ENCODE data around the gene TTPAL.

TTPAL gene

DNA sequence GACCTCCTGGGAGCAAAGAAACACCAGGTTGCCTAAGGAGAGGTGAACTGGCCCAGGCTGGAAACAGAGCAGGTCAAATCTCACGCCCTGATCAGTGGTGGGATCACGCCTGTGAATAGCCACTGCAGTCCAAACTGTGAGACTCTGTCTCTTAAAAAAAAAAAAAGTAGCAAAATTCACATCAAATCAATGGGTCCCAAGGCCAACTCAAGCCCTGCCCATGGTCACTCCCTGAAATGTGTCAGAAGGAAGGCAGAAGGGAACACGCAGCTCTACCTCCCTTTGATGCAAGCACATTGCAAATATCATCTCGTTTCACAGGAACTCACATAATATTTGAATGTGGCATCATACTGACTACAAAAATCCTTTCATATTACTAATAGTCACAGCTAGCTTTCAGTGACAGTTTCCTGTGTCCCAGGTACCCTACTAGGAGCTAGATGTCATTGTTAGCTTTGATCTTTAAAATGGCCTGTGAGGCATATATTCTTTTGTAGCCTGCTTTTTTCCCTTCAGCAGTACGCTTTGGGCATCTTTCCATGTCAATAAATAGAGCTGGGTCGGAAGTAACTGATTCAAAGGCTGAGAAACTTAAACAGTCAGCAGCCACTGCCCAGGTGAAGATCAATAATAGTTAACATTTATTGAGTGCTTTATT, 14.4 kb upstream of the TTPAL start:
- no peaks in the 10 kb centered on the region for H3K79me2 ChIP-seq
- no peaks in the 10 kb centered on the region for H3K36me3 ChIP-seq (ENCODE audit: control insufficient read depth, insufficient read depth, low read length)
- no peak overlapping the region for H2AFZ ChIP-seq
- H3K27me3 ChIP-seq (ENCODE audit: control insufficient read depth, insufficient read depth, low read length): no peaks in the 10 kb centered on the region
- TF ChIP-seq, protein P1, sequence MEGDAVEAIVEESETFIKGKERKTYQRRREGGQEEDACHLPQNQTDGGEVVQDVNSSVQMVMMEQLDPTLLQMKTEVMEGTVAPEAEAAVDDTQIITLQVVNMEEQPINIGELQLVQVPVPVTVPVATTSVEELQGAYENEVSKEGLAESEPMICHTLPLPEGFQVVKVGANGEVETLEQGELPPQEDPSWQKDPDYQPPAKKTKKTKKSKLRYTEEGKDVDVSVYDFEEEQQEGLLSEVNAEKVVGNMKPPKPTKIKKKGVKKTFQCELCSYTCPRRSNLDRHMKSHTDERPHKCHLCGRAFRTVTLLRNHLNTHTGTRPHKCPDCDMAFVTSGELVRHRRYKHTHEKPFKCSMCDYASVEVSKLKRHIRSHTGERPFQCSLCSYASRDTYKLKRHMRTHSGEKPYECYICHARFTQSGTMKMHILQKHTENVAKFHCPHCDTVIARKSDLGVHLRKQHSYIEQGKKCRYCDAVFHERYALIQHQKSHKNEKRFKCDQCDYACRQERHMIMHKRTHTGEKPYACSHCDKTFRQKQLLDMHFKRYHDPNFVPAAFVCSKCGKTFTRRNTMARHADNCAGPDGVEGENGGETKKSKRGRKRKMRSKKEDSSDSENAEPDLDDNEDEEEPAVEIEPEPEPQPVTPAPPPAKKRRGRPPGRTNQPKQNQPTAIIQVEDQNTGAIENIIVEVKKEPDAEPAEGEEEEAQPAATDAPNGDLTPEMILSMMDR (IDR thresholded peaks at IDR 0.05): no peak
- no peaks in the 10 kb centered on the region for H3K9me3 ChIP-seq (ENCODE audit: control insufficient read depth, low read length)
- no peak overlapping the region for H3K9ac ChIP-seq
- no peak overlapping the region for H3K4me2 ChIP-seq (ENCODE audit: low read length)
- H3K27ac ChIP-seq: no peak overlapping the region
- no peak overlapping the region for H3K4me3 ChIP-seq (ENCODE audit: low read depth, low read length)
- peaks cover 6% of the 10 kb centered on the region for H3K4me1 ChIP-seq

GRCh38 chr20:44461803-44462174, 13.9 kb upstream of the TTPAL start:
- no peak overlapping the region for H3K4me2 ChIP-seq (ENCODE audit: low read length)
- H3K9ac ChIP-seq: no peak overlapping the region

DNA sequence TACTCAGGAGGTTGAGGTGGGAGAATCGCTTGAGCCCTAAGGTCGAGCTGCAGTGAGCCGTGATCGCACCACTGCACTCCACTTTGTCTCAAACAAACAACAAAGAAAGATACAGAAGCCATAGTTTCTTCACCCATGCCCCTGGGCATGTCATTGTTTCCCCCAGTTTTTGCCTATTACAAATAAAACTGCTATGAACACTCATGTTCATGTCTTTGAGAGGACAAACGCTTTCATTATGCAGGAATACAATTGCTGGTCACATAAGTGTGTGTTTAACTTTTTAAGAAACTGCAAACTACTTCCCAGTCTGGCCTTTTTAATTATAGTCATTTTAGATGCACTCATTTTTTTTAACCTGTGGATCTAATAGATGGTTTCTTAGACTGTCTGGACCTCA, 12.2 kb upstream of the TTPAL start:
- H3K4me3 ChIP-seq (ENCODE audit: low read depth, low read length): no peak overlapping the region
- TF ChIP-seq, protein P1 (IDR thresholded peaks at IDR 0.05): no peak
- H3K27ac ChIP-seq: no peak overlapping the region
- no peak overlapping the region for H3K9ac ChIP-seq
- no peaks in the 10 kb centered on the region for H3K27me3 ChIP-seq (ENCODE audit: control insufficient read depth, insufficient read depth, low read length)
- H3K4me1 ChIP-seq: peaks cover 6% of the 10 kb centered on the region
- H3K36me3 ChIP-seq (ENCODE audit: control insufficient read depth, insufficient read depth, low read length): no peaks in the 10 kb centered on the region
- no peaks in the 10 kb centered on the region for H3K79me2 ChIP-seq
- no peaks in the 10 kb centered on the region for H3K9me3 ChIP-seq (ENCODE audit: control insufficient read depth, low read length)
- no peak overlapping the region for H2AFZ ChIP-seq
- no peak overlapping the region for H3K4me2 ChIP-seq (ENCODE audit: low read length)

More at GRCh38 chr20:44461803-44462174, 13.9 kb upstream of the TTPAL start:
- Histone ChIP-seq H3K27ac (no peak overlapping the region), H3K4me3 (ENCODE audit: low read depth, low read length) (no peak overlapping the region), H3K27me3 (ENCODE audit: control insufficient read depth, insufficient read depth, low read length) (no peaks in the 10 kb centered on the region), H3K79me2 (no peaks in the 10 kb centered on the region), H3K9me3 (ENCODE audit: control insufficient read depth, low read length) (no peaks in the 10 kb centered on the region), H3K36me3 (ENCODE audit: control insufficient read depth, insufficient read depth, low read length) (no peaks in the 10 kb centered on the region), H2AFZ (no peak overlapping the region), H3K4me1 (peaks cover 6% of the 10 kb centered on the region)
- TF ChIP-seq, protein P1 (IDR thresholded peaks at IDR 0.05): no peak

DNA sequence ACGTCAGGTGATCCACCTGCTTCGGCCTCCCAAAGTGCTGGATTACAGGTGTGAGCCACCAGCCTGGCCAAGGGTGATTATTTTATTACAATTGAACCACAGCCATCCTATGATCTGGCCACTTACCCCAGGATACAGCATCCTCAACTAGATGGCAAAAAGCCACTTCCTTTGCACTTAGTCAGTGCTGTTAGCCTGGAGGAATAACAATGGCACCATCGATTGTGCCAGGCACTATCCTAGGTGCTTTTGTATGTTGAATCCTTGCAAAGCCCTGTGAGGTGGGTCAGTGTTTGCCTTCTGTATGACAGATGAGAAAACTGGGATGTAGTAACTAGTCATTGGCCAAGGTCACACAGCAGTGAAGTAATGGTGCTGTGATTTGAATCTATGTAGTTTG, 11.2 kb upstream of the TTPAL start:
- Histone ChIP-seq H3K79me2 (no peaks in the 10 kb centered on the region), H3K4me3 (ENCODE audit: low read depth, low read length) (no peak overlapping the region), H3K9ac (no peak overlapping the region), H3K4me1 (peaks cover 6% of the 10 kb centered on the region), H3K4me2 (ENCODE audit: low read length) (no peak overlapping the region), H3K27ac (no peak overlapping the region), H3K9me3 (ENCODE audit: control insufficient read depth, low read length) (no peaks in the 10 kb centered on the region), H3K27me3 (ENCODE audit: control insufficient read depth, insufficient read depth, low read length) (no peaks in the 10 kb centered on the region), H3K36me3 (ENCODE audit: control insufficient read depth, insufficient read depth, low read length) (no peaks in the 10 kb centered on the region), H2AFZ (peak overlapping the region; percentile 72)
- TF ChIP-seq, protein P1 (IDR thresholded peaks at IDR 0.05): no peak

DNA sequence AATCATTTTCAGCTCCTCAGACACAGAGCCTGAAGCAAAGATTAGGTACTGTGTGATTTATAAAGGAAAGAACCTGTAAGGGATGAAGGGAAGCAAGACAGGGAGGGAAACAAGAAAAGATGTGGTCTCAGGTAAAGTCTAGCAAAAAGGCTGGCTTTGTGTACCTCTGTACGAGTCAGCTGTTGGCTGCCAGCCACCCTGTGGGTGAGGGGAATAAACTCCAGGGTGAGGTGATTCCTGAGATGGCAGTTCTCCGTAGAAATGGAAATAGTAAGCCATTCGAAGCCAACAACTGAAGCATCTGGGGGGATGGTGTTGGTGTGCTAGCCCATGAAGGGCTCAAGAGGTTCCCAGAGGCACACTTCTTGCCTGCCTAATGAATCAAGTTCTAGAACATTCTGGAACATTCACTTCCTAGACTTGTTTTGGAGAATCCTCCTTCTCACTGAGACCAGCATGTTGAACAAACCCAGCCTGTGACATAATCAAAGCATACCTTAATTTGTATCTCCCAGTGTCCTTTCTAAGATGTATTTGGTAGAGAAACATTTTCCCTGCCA, 10.6 kb upstream of the TTPAL start:
- H3K9ac ChIP-seq: no peak overlapping the region
- H3K36me3 ChIP-seq (ENCODE audit: control insufficient read depth, insufficient read depth, low read length): no peaks in the 10 kb centered on the region
- H3K4me3 ChIP-seq (ENCODE audit: low read depth, low read length): no peak overlapping the region
- H3K27ac ChIP-seq: no peak overlapping the region
- peaks cover 6% of the 10 kb centered on the region for H3K4me1 ChIP-seq
- no peaks in the 10 kb centered on the region for H3K79me2 ChIP-seq
- TF ChIP-seq, protein P1 (IDR thresholded peaks at IDR 0.05): no peak
- H2AFZ ChIP-seq: peak overlapping the region; percentile 72
- H3K9me3 ChIP-seq (ENCODE audit: control insufficient read depth, low read length): no peaks in the 10 kb centered on the region
- H3K27me3 ChIP-seq (ENCODE audit: control insufficient read depth, insufficient read depth, low read length): no peaks in the 10 kb centered on the region
- peak overlapping the region; percentile 19 for H3K4me2 ChIP-seq (ENCODE audit: low read length)

Data from parathyroid adenoma (tissue), 2 donors.